Raji (cell line): ENCODE measurements around the gene AMBN.

Source experiments
- POLR2A ChIP-seq: IDR thresholded peaks from 2 replicates; pipeline ENCODE4 v1.6.1; 2011; ENCODE audit warnings: low read depth, low read length, control low read depth; ENCODE audit not compliant: insufficient read depth

The AMBN gene

DNA sequence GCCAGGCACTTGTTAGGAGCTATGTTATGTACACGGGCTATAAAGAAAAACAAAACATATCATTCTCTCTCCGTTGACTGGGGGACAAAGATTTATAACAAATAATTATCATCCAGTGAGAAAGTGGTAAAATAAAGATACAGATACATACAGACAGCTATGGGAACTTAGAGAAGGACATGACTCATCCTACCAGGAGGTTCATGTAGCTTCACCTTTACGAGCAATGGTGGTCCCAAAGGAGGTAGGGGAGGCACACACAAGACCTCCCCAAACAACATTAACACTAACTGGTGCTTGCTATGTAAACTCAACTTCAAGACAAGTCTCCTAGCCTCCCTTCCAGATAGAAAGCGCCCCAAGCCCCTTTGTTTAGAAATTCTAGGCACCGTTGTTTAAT is 8.9 kb downstream of the AMBN start:
- TF ChIP-seq POLR2A, result no peak

- no peak for TF ChIP-seq POLR2A
These were observed 9.5 kb downstream of the AMBN start for GRCh38 chr4:70601422-70602039.

- TF ChIP-seq POLR2A, result no peak
These were observed 11.8 kb downstream of the AMBN start for GRCh38 chr4:70603856-70604255.

GRCh38 chr4:70606459-70606858 is 14.4 kb downstream of the AMBN start:
- no peak for TF ChIP-seq POLR2A

- TF ChIP-seq POLR2A, result no peak
These were observed 15.3 kb downstream of the AMBN start for GRCh38 chr4:70607334-70607853.

DNA sequence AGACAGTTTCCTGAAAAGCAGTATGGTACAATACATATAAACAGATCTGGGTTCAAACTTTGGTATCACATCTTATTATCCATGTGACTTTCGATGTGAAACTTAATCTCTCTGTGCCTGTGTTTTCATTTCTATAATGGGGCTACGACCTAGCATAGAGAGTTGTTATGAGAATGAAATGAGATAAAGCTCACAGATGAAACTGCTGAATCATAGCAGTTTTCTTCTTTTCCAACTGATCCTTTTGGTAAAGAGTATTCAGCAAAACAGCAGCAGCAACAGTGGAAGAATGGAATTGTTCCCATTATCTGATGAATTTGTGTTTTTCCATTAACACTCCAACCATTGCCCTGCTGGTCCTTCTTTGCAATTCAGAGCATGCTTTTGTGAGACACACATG is 16.3 kb downstream of the AMBN start:
- no peak for TF ChIP-seq POLR2A

GRCh38 chr4:70613306-70614183 is 21.5 kb downstream of the AMBN start:
- TF ChIP-seq POLR2A, result no peak

DNA sequence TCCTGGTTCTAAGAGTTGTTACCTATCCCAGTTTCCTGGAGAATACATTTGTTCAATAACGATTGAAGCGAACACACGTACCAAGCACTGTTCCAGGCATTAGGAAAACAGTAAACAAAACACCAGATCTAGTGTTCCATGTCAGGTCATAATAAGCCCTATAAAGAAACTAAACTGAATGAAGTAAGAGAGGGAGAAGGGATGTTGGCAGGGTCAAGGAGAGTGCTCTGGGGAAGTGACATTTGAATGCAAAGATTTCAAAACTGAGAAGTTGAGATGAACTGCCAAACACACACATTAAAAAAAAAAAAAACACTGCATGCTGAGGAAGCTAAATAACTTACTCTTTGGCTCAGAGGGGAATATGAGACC is 22.1 kb downstream of the AMBN start:
- no peak for TF ChIP-seq POLR2A

- TF ChIP-seq POLR2A, result no peak
These were observed 27.2 kb downstream of the AMBN start for GRCh38 chr4:70619288-70619687.

GRCh38 chr4:70619778-70620177 is 27.7 kb downstream of the AMBN start:
- TF ChIP-seq POLR2A, result no peak

DNA sequence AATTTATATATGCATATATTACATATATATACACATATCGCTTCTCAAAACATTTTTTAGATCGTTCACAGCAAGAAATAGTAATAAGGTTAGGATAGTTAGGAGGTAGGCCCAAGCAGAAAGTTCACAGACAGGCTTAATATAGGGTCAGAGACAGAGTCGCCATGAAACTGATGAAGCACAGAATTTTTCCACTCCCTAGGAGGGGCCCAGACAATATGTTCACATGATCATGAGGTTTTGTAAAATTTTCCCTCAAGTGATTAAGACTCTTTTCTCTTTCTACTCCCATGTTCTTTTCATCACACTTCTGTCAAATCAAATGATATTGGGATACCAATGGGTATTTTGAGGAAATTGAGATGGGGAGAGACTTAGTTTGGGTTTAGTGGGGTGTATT is 31.3 kb downstream of the AMBN start:
- TF ChIP-seq POLR2A, result no peak

GRCh38 chr4:70624226-70624793 is 32.3 kb downstream of the AMBN start:
- no peak for TF ChIP-seq POLR2A

DNA sequence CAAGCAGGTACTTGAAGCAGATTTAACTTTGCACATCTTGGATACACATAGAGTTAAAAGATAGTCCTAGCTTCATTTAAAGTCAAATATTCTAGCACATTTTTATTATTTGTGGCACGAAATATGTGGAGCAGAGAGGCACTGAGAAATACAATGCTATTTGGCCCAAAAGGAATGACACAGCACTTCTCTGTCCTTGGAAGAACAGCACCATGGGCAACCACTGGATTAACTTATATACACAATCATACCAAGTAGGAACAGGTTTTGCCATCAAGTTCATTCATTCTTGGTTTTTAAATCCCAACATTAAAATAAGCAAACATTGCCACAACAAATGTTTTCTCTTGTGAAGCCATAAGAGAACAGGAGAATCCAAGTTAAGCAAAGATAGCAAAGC is 35.6 kb downstream of the AMBN start:
- TF ChIP-seq POLR2A, result no peak

DNA sequence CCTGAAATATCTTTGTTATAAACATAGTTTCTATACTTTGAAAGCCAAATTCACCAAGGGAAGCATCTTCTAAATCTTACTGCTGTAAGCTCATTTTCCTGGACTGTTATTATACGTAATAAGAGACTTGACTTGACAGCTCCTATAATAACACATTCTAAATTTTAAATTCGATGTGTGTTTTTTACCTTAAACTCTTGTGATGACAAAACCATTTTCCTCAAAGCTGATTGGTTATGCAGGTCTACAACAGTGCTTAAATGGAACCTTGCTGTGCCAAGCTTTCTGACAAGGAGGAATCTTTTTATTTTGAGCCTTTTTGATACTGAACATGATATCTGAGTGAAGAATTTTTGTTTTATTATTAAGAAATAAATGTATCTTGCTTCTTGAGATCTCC is 36.4 kb downstream of the AMBN start, which contains the start of gene ENAM:
Gene ENAM (plus strand): TSS at position 301 of the 400 bp plus-strand sequence. CDS start 757 bp downstream, outside the sequence.
- TF ChIP-seq POLR2A, result no peak

DNA sequence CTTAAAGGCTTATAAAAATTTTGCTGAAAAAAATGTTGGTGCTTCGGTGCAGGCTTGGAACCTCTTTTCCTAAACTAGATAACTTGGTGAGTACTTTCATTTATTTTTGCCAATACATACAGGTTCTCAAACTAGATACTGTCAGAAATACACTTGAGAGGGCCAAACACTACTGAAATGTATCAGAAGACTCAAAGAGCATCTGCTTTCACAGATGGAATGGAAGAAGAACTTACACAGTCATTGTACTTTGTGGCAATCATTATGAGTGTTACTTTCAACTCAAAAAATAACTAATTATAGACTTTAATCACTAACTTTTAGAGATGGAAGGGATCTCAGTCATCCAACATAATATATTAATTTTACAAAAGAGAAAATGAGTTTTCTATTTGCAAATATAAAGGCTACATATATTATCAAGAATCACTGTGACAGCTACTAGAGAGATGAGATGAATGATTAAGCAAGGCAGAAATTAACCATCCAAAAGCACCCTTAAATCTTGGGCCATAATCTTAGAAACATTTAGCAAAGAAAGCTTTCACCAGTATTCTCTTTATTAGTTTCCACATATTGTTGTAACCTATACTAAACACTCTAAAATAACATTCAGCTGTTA is 37.5 kb downstream of the AMBN start:
- TF ChIP-seq POLR2A, result no peak
